Mucosa of stomach (tissue), 1 donor: ENCODE measurements around the gene SEL1L2.

ENCODE experiments used
- H3K27me3 ChIP-seq: one replicate; pipeline ENCODE4 v1.7.0; 2013; ENCODE audit warnings: mild to moderate bottlenecking, low read length; ENCODE audit not compliant: control insufficient read depth, insufficient read depth
- H3K36me3 ChIP-seq: one replicate; pipeline ENCODE4 v1.7.0; 2013; ENCODE audit warnings: low read length; ENCODE audit not compliant: control insufficient read depth, insufficient read depth
- H3K4me1 ChIP-seq: one replicate; pipeline ENCODE4 v1.7.0; 2013; ENCODE audit warnings: mild to moderate bottlenecking, low read length; ENCODE audit not compliant: control insufficient read depth, insufficient read depth
- H3K4me3 ChIP-seq: one replicate; pipeline ENCODE4 v1.7.0; 2013; ENCODE audit warnings: low read length
- H3K9ac ChIP-seq: one replicate; pipeline ENCODE4 v1.7.0; 2013; ENCODE audit warnings: mild to moderate bottlenecking, low read length, moderate library complexity
- H3K9me3 ChIP-seq: one replicate; pipeline ENCODE4 v1.7.0; 2013; ENCODE audit warnings: mild to moderate bottlenecking, low read length, moderate library complexity; ENCODE audit not compliant: control insufficient read depth
- donor health status: Pancreatic carcinoma.

The SEL1L2 gene

DNA sequence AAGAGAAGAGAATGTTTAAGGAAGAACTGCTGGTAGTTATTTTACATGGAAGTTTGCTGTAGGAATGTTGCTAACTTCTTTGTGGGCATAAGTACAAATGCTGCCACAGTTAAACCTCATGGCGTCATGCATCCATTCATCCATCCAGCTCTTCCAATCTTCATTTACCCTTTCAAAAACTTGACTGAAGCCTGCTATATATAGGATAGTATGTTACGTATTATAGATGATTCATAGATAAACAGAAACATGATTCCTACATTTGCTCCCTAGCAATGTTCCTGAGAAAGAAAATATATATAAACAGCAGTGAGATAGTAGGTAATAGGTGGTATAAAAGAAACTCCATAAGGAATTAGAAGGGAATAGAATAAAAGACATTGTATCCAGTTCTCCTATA, 111.8 kb downstream of the SEL1L2 start:
- H3K4me1 ChIP-seq: no peaks in the 10 kb centered on the region
- no peaks in the 10 kb centered on the region for H3K9me3 ChIP-seq
- H3K4me3 ChIP-seq: no peak overlapping the region
- no peak overlapping the region for H3K9ac ChIP-seq
- no peaks in the 10 kb centered on the region for H3K36me3 ChIP-seq
- H3K27me3 ChIP-seq: no peaks in the 10 kb centered on the region

DNA sequence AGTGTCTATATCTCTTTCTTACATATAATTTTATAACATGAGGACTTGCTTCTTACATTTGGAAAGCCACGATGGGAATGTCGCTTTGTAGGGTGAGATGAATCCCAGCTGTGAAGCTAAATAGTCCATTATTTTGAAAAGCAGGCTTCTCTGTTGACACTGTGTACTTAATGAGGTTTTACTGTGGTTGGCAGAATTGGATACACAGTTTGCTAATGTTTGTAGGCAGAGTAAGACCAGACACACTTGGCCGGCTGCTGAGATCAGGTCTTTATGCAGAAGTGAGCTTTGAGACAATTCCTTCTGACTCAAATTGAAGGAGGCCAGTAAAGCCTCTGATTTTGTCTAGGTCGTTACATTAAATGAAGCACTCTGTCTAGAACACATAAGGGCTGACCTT, 112.6 kb downstream of the SEL1L2 start:
- Histone ChIP-seq H3K36me3 (no peaks in the 10 kb centered on the region), H3K9me3 (no peaks in the 10 kb centered on the region), H3K9ac (no peak overlapping the region), H3K4me1 (no peaks in the 10 kb centered on the region), H3K27me3 (no peaks in the 10 kb centered on the region), H3K4me3 (no peak overlapping the region)

DNA sequence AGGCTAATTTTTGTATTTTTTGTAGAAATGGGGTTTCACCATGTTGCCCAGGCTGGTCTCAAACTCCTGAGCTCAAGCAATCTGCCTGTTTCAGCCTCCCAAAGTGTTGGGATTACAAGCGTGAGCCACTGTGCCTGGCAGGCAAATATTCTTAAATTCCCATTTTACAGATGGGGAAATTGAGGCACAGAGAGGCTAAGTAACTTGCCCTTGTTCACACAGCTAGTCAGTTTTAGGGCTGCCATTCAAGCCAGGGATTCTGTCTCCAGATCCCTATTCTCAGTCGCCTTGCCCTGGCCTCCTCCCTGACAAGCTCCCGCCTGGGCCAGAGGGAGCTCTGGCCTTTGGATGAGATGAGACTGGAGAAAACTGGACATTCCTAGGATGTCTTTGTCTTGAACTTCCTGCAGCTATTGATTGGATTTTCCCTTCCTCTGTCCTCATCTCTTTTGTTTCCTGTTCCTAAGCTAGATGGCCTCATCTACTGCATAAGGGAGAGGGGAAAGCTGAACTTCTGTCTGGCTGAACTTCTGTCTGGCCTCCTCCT, 115.1 kb downstream of the SEL1L2 start:
- H3K27me3 ChIP-seq: no peaks in the 10 kb centered on the region
- H3K4me3 ChIP-seq: no peak overlapping the region
- no peaks in the 10 kb centered on the region for H3K9me3 ChIP-seq
- H3K9ac ChIP-seq: no peak overlapping the region
- H3K4me1 ChIP-seq: no peaks in the 10 kb centered on the region
- no peaks in the 10 kb centered on the region for H3K36me3 ChIP-seq

DNA sequence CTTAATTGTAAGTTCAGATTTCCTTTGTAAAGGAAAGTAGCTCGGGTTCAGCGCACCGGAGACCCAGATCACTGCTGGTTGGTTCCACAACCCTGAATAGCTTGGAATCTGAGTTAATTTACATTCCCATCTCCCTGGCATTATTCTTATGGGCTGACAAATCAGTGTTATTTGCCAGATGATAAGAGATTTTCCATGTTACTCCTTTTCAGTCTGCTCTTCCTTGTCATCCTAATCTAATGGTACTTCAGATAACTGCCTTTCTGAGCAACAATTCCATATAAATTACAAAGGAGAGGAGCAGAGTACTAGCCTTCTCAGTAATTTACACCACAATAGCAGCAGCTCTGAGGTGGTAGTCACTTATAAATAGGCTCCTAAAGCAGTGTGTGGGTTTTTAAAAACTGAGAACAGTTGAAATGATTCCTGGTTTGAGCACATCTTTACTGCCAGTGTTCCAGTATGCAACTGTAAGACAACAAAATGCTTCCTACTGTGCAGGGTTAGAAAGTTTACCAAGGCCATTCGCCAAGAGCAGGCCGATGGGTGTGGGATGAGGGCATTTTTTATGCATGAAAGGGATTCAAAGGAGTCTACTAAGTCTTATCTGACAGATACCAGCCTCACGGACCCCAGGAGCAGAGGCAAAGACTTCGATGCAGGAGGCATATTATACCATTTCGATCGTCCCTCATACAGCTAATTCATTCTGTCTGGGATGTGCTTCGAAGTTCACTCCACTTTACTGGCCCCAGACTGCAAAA, 115.8 kb downstream of the SEL1L2 start:
- Histone ChIP-seq H3K4me3 (no peak overlapping the region), H3K36me3 (no peaks in the 10 kb centered on the region), H3K9me3 (no peaks in the 10 kb centered on the region), H3K27me3 (no peaks in the 10 kb centered on the region), H3K9ac (no peak overlapping the region), H3K4me1 (no peaks in the 10 kb centered on the region)

DNA sequence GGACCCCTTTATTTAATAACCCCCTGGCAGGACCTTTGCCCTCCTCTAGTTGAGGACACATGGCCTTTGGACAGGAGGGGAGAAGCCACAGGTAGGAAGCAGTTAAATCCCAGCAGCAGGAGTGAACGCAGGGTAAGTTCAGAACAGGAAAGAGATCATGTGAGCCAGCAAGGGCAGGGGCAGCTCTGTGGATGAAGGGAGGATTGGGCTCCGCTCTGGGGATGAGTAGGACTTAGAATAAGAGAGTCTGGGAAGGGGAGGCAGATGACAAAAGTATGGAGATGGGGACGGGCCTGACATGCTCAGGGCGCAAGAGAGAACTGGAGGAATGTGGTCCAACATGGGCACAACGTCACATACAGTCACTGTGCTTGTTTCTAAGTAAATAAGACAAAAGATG, 116.6 kb downstream of the SEL1L2 start:
- H3K9ac ChIP-seq: no peak overlapping the region
- H3K4me1 ChIP-seq: no peaks in the 10 kb centered on the region
- H3K27me3 ChIP-seq: no peaks in the 10 kb centered on the region
- no peak overlapping the region for H3K4me3 ChIP-seq
- H3K9me3 ChIP-seq: no peaks in the 10 kb centered on the region
- no peaks in the 10 kb centered on the region for H3K36me3 ChIP-seq

DNA sequence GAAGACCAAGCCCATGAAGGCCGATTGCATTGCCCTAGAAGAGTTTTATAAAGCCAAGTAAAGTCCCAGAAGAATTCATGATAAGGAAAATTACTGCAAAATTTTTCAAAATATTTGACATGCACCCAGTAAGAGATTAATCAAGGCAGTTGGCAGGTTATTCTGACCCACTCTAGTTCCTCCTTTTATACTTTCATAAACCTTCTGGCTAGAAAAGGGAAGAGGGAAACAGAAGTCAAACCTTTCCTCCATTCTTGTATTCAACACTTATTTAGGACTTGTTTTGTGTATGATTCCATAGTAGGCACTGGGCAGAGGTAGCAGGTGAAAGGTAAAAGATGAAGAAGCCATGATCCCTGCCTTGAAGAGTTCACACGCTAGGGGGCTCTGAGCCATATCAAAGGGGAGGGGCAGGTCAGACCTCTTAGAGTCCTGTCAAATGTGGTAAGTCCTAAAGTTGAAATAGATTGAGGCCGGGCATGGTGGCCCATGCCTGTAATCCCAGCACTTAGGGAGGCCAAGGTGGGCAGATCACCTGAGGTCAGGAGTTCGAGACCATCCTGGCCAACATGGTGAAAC, 120.2 kb downstream of the SEL1L2 start:
- no peaks in the 10 kb centered on the region for H3K27me3 ChIP-seq
- H3K4me1 ChIP-seq: no peaks in the 10 kb centered on the region
- H3K36me3 ChIP-seq: no peaks in the 10 kb centered on the region
- H3K9me3 ChIP-seq: no peaks in the 10 kb centered on the region
- H3K4me3 ChIP-seq: no peak overlapping the region
- H3K9ac ChIP-seq: no peak overlapping the region

DNA sequence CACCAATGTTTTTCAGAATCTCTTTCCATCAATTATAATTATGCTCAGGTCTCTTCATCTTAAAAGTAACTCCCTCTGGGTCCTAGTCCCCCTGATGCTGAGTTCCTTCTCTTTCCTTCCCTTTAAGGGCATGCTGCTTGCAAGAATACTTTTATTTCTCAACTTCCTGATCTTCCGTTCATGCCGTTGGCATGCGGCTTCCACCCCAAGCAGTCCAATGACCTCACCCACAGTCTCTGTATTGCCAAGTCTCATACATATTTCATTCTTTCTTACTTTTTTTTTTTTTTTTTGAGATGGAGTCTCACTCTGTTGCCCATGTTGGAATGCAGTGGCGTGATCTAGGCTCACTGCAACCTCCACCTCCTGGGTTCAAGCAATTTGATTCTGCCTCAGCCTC, 122.1 kb downstream of the SEL1L2 start:
- Histone ChIP-seq H3K27me3 (no peaks in the 10 kb centered on the region), H3K9ac (no peak overlapping the region), H3K9me3 (no peaks in the 10 kb centered on the region), H3K4me3 (no peak overlapping the region), H3K36me3 (no peaks in the 10 kb centered on the region), H3K4me1 (no peaks in the 10 kb centered on the region)

DNA sequence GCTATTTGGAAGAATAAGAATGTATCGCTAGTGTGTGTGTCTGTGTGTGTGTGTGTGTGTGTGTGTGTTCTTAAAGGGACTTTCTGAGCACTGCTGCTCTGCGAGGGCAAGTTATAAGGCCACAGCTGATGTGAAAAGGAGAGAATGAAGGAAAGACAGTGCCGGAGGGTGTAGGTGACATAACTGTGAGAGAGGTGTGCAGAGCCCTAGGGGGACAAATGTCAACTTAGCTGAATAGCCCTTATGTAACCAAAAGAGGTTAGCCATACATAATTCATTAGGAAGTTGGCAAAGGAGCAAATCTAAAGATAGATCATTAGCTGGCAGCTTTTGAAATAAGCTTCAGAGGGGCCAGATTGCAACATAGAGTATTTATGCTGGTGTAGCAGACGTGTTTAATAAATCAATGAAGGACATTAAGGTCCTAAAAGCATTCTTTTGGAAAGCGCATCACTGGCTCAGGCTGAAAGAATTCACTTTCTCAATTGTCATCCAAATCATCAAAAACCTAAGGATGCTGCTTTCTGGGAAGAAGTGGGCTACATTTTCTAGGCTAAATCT, 124.5 kb downstream of the SEL1L2 start:
- H3K9ac ChIP-seq: no peak overlapping the region
- H3K4me1 ChIP-seq: no peaks in the 10 kb centered on the region
- H3K36me3 ChIP-seq: no peaks in the 10 kb centered on the region
- no peak overlapping the region for H3K4me3 ChIP-seq
- peaks cover 3% of the 10 kb centered on the region for H3K27me3 ChIP-seq
- no peaks in the 10 kb centered on the region for H3K9me3 ChIP-seq

DNA sequence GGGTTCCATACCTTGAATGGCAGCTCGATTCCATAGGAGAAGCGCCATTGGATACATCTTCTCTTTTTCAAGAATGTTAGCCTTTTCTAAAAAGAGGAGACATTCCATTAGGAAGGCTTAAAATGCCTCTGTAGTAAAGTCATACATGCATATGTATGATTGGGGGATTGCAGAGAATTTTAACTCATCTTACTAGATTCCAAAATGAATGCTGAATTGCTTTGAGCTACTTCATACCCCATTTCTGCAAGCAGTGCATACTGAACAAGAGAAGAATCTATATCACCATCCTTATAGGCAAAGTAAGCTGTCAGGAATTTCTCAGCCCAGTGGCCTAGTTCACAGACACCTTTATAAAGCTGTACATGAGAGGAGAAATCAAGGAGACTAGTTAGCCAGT, 125.3 kb downstream of the SEL1L2 start:
- Histone ChIP-seq H3K4me3 (no peak overlapping the region), H3K9me3 (no peaks in the 10 kb centered on the region), H3K36me3 (no peaks in the 10 kb centered on the region), H3K27me3 (peaks cover 3% of the 10 kb centered on the region), H3K4me1 (no peaks in the 10 kb centered on the region), H3K9ac (no peak overlapping the region)

DNA sequence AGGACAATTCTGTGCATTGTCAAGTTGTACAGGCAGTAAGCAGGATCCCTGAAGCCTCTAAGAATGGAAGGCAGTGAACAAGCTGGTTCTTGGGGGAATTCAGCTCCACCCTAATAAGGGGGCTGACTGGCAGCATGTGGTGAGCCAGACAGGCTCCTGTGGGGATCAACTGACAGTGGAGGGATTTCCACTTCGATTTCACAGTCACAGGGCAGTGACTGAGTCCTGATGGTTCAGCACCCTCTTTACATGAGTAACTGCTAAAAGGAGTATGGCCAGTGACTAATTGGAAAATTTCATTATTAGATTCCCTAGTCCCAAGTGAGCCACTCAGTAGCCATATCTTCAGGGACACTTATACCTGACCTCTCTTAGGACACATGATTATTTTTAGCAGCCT, 127.2 kb downstream of the SEL1L2 start:
- H3K36me3 ChIP-seq: no peaks in the 10 kb centered on the region
- no peak overlapping the region for H3K9ac ChIP-seq
- H3K4me1 ChIP-seq: no peaks in the 10 kb centered on the region
- no peak overlapping the region for H3K4me3 ChIP-seq
- no peaks in the 10 kb centered on the region for H3K9me3 ChIP-seq
- H3K27me3 ChIP-seq: peaks cover 3% of the 10 kb centered on the region

DNA sequence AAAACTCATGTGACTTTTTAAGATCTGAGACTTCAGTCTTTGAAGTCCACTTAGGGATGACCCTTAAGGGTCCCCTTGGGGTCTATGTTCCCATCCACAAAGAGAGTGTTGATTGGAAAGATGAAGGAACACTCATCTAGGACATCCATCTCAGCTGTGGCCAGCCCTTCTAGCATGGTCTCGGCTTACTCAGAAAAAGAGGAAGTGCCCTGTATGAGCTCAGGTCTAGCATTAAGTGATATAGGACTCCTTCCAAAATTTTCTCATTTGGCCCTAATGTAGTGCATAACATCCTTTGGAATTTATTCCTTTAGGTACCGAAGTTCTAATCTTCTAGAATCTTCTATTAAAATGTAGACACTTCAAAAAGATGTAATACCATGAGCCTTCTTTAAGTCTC, 128.2 kb downstream of the SEL1L2 start:
- H3K9ac ChIP-seq: no peak overlapping the region
- H3K36me3 ChIP-seq: no peaks in the 10 kb centered on the region
- H3K9me3 ChIP-seq: no peaks in the 10 kb centered on the region
- H3K4me3 ChIP-seq: no peak overlapping the region
- peaks cover 3% of the 10 kb centered on the region for H3K27me3 ChIP-seq
- no peaks in the 10 kb centered on the region for H3K4me1 ChIP-seq

DNA sequence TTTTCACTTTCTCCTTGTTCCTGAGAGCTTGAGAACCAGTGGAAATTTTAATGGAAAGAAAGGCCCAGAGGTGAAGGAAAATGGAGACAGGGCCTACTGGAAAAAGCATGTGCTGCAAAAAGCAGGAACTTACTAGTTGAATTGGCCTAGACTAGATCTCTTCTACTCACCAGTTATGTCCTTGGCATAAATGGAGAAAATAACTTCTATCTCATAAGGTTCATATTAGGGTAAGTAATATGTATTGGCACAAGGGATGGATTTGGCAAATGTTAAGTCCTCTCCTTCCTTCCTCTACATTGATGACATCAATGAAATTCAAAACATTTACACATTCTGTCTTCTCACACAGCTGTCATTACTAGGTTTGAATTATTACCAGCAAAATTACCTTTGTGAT, 131.5 kb downstream of the SEL1L2 start:
- Histone ChIP-seq H3K9me3 (no peaks in the 10 kb centered on the region), H3K36me3 (no peaks in the 10 kb centered on the region), H3K9ac (no peak overlapping the region), H3K27me3 (peaks cover 3% of the 10 kb centered on the region), H3K4me3 (no peak overlapping the region), H3K4me1 (no peaks in the 10 kb centered on the region)
